ENCODE data around the gene RAB11FIP4. TPM values are rescaled to one million over a fixed set of nuclear protein-coding genes. Genes with fewer than 3 reads are reported as not detected.

The RAB11FIP4 gene
- total and polyA plus RNA-seq, 12 donors: 1.6 to 13.9 (median 8.4) TPM

DNA sequence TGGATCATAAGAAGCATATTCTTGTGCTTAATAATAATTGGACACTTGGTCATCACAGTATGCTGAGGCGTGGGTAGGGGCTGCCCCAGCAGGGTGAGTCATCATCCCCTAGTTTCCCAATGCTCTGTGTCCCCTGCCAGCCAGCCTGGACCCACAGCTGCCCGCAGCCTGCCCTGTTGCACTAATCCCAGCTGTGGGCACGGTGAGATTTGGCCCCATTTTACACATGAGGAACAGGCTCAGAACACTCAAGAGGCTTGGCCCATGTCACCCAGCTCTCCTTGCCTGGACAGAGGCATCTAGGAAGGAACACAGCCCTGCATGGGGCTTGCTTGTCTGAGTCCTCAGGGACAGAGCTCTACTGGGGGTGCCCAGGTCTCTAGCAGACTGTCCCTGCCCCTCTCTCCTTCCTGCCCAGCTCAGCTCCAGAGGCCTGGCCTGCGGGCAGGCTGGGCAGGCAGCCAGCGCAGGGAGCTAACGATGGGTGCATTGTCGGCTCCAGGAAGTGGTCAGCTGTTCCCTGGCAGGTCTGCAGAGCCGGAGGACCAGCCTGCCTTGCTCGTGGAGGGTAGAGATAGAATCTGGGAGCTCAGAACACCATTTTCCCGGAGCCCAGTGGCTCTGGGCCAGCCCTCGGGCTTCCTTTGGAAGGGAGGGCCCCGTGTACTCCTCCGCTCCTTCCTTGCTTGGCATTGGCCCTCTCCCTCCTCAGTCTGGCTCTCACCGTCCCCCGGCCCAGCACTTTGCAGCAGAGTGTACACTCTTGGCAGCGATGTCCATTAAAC lies 189.4 kb downstream of the RAB11FIP4 start:
- H3K36me3 ChIP-seq: peaks cover 0 to 11% (median 0%) of the 10 kb centered on the region in 9 donors
- peaks cover 6 to 54% (median 36%) of the 10 kb centered on the region in 9 donors for H3K4me1 ChIP-seq
- H3K4me3 ChIP-seq: peak overlapping the region in 7 of 10 donors; percentile 22 to 41 (median 32)
- TF ChIP-seq, protein P1, sequence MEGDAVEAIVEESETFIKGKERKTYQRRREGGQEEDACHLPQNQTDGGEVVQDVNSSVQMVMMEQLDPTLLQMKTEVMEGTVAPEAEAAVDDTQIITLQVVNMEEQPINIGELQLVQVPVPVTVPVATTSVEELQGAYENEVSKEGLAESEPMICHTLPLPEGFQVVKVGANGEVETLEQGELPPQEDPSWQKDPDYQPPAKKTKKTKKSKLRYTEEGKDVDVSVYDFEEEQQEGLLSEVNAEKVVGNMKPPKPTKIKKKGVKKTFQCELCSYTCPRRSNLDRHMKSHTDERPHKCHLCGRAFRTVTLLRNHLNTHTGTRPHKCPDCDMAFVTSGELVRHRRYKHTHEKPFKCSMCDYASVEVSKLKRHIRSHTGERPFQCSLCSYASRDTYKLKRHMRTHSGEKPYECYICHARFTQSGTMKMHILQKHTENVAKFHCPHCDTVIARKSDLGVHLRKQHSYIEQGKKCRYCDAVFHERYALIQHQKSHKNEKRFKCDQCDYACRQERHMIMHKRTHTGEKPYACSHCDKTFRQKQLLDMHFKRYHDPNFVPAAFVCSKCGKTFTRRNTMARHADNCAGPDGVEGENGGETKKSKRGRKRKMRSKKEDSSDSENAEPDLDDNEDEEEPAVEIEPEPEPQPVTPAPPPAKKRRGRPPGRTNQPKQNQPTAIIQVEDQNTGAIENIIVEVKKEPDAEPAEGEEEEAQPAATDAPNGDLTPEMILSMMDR (IDR thresholded peaks at IDR 0.05): no peak
- H3K9me3 ChIP-seq: no peaks in the 10 kb centered on the region
- H3K27ac ChIP-seq: peak overlapping the region; percentile 53 to 95 (median 85)
- DNase-seq (peak; percentile 79 to 83), ATAC-seq (peak; percentile 80 to 94 (median 88))
- intact Hi-C loops (cut with DNase I): loop anchor here in 2 of 10 donors (2.0 to 10.0 kb wide), 2 partner anchors 20 to 144 kb away; no protein-coding TSS in a partner anchor
- WGBS, 2 donors: 15 to 17% methylated on average over 16 of the region's 16 CpGs
- H3K27me3 ChIP-seq: no peaks in the 10 kb centered on the region

GRCh38 chr17:31581491-31581890 lies 190.0 kb downstream of the RAB11FIP4 start:
- Histone ChIP-seq H3K4me1 (peaks cover 6 to 54% (median 36%) of the 10 kb centered on the region in 9 donors), H3K4me3 (peak overlapping the region in 7 of 10 donors; percentile 22 to 41 (median 32)), H3K27ac (peak overlapping the region; percentile 53 to 95 (median 85)), H3K9me3 (no peaks in the 10 kb centered on the region), H3K27me3 (no peaks in the 10 kb centered on the region), H3K36me3 (peaks cover 0 to 11% (median 0%) of the 10 kb centered on the region in 9 donors)
- ATAC-seq: peak; percentile 23 to 69 (median 55)
- intact Hi-C loops (cut with DNase I): loop anchor here in 2 of 10 donors (2.0 to 10.0 kb wide), 2 partner anchors 21 to 143 kb away; no protein-coding TSS in a partner anchor
- 38 to 51% methylated on average over 4 of the region's 4 CpGs for WGBS, 2 donors
- DNase-seq: peak; percentile 24 to 39
- TF ChIP-seq, protein P1 (IDR thresholded peaks at IDR 0.05): no peak

DNA sequence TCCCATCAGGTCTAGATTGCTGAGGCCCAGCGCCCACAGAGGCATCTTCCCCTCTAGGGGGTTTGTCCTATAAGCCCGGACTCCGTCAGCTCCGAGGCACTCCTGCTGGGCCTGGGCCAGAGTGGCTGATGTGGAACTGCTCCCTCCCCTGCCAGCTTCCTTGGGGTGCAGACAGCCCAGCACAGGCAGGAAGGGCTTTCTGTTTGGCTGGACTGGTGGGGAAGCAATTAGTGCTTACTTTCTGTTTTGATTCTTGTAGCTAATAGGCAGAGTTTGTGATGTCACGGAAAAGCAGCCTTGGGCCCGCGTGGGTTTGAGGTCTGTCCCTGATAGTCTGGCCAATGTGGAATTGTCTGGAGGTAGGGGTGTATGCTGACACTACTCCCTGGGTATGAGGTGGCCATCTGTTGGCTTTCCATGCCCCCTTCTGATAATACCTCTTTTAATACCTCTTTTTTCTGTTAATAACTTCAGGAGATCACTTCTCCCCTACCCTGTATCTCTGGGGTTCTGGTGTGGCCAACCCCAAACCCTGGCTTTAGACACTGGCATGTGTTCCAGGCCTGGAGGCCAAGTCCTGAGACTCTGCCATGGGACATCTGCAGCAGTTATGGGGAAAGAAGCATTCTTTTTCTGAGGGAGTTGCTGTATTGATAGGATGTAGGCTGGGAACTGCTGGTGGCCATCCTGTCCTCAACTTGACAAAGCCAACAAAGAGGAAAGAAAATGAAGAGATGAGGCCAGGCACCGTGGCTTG lies 190.9 kb downstream of the RAB11FIP4 start:
- WGBS, 2 donors: 36 to 38% methylated on average over 8 of the region's 8 CpGs
- peaks cover 0 to 11% (median 0%) of the 10 kb centered on the region in 9 donors for H3K36me3 ChIP-seq
- peak; percentile 49 to 87 (median 80) for ATAC-seq
- H3K27me3 ChIP-seq: no peaks in the 10 kb centered on the region
- peaks cover 6 to 62% (median 36%) of the 10 kb centered on the region in 9 donors for H3K4me1 ChIP-seq
- TF ChIP-seq, protein P1 (IDR thresholded peaks at IDR 0.05): peak in 1 of 9 donors; percentile 12
- H3K27ac ChIP-seq: peak overlapping the region; percentile 28 to 95 (median 85)
- intact Hi-C loops (cut with DNase I): loop anchor here in 1 of 10 donors (10.0 kb wide), 1 partner anchor 142 kb away; no protein-coding TSS in a partner anchor
- H3K9me3 ChIP-seq: no peaks in the 10 kb centered on the region
- peak; percentile 70 to 71 for DNase-seq
- H3K4me3 ChIP-seq: peak overlapping the region in 5 of 10 donors; percentile 3 to 41 (median 32)

Data from heart right ventricle (tissue), 16 donors.